Adrenal gland (tissue), 12 donors: ENCODE data around the gene CEP78. TPM values are rescaled to one million over a fixed set of nuclear protein-coding genes. Genes with fewer than 3 reads are reported as not detected.

Experiments used
- DNase-seq, 7 donors: peaks; one replicate each; pipeline ENCODE4 v3.0.0-alpha.2; 2019 to 2020
- H3K27ac ChIP-seq, 5 donors: fragments of 200-600 bp; sonication (generic) in 4 of 5; 1 replicate in 3 of 5; 2 replicates in 2 of 5; pipeline versions ENCODE4 v1.5.1 to v1.8.0; 2016 to 2020; ENCODE audit warnings: mild to moderate bottlenecking in 1 of 5
- H3K27me3 ChIP-seq: fragments of 200-600 bp; 2 replicates; pipeline ENCODE4 v1.8.0; 2021
- H3K36me3 ChIP-seq, 2 donors: fragments of 200-600 bp; replicated peaks in 1 of 2; 1 replicate in 1 of 2; 2 replicates in 1 of 2; pipeline versions ENCODE4 v1.5.1 to v1.8.0; 2018 to 2022
- H3K4me1 ChIP-seq, 2 donors: fragments of 200-600 bp; replicated peaks in 1 of 2; 1 replicate in 1 of 2; 2 replicates in 1 of 2; pipeline versions ENCODE4 v1.5.1 to v1.8.0; 2018 to 2021
- H3K4me3 ChIP-seq, 4 donors: fragments of 200-600 bp; sonication (generic) in 3 of 4; one replicate each; pipeline ENCODE4 v1.5.1; 2016 to 2018
- H3K9me3 ChIP-seq, 3 donors: fragments of 200-600 bp; sonication (generic) in 1 of 3; replicated peaks in 1 of 3; 1 replicate in 2 of 3; 2 replicates in 1 of 3; pipeline versions ENCODE4 v1.5.1 to v1.8.0; 2016 to 2021
- POLR2A ChIP-seq, 2 donors: fragments of 450-650 bp; IDR thresholded peaks; one replicate each; pipeline ENCODE4 v1.6.1; 2017; ENCODE audit warnings: antibody characterized with exemption in 2 of 2, mild to moderate bottlenecking in 2 of 2, moderate library complexity in 1 of 2
- WGBS, 4 donors: extraction: QIAGEN DNeasy Blood & Tissue Kit in 2 of 4; methylation state at CpG; one replicate each; pipeline versions ENCODE4 v1.1.5 to v1.1.7; 2013 to 2017; 5-methylcytosine and 5-hydroxymethylcytosine counted together
- intact Hi-C, 2 donors: fragments of 100-400 bp; cut with DNase I; formaldehyde crosslinking; loops; one replicate each; pipeline versions ENCODE4 v1.14.1 to v1.15.0; 2022 to 2023
- polyA plus RNA-seq, 3 donors: library from polyadenylated mRNA; stranded (reverse); fragments of 200-250 nt in 2 of 3; fragments of 350-450 nt in 1 of 3; fragmentation: Illumina TruSeq in 1 of 3; extraction: RNeasy Lipid Tissue Mini Kit (QIAGEN cat#74804) in 1 of 3; gene quantifications; one replicate each; pipeline ENCODE4 v1.2.3, GENCODE V29; 2013 to 2014
- total RNA-seq, 9 donors: library from RNA; depleted of rRNA in 4 of 9; stranded (reverse); fragments of >200 nt in 4 of 9; fragments of 120-200 nt in 1 of 9; fragmentation: NEBNext Ultra II Directional in 1 of 9; extraction: Animal tissue kit (Norgen Biotek cat#: 25700) in 1 of 9; gene quantifications; one replicate each; pipeline versions ENCODE4 v1.1.0 to v1.2.4, GENCODE V29; 2013 to 2023
- TF ChIP-seq, protein P1 (sequence below), 6 experiments: fragments of 450-650 bp in 4 of 6; fragments of 200-600 bp in 2 of 6; sonication (generic) in 1 of 6; IDR thresholded peaks; 1 replicate in 5 of 6; 2 replicates in 1 of 6; pipeline versions ENCODE4 v1.5.1 to v1.8.0; 2016 to 2021; ENCODE audit warnings: antibody characterized with exemption in 6 of 6, mild to moderate bottlenecking in 2 of 6, moderate library complexity in 1 of 6
- donor health status: healthy with polysubstance abuse.
- donor health status: Bipolar disorder and iron deficiency.
- donor health status: DM: yes; HTN: yes; CAD: no.
- donor health status: DM: no; HTN: no; CAD: no.
- donor health status: DM: no; HTN: no; CAD: no.
- donor health status: DM: yes; HTN: yes; CAD: no.

Gene CEP78
- total and polyA plus RNA-seq, 12 donors, result 5.5 to 18.5 (median 10.0) TPM

GRCh38 chr9:78300209-78300608 is 64.3 kb downstream of the CEP78 start:
- no peak for TF ChIP-seq POLR2A (IDR thresholded peaks at IDR 0.05)
- TF ChIP-seq, protein P1, sequence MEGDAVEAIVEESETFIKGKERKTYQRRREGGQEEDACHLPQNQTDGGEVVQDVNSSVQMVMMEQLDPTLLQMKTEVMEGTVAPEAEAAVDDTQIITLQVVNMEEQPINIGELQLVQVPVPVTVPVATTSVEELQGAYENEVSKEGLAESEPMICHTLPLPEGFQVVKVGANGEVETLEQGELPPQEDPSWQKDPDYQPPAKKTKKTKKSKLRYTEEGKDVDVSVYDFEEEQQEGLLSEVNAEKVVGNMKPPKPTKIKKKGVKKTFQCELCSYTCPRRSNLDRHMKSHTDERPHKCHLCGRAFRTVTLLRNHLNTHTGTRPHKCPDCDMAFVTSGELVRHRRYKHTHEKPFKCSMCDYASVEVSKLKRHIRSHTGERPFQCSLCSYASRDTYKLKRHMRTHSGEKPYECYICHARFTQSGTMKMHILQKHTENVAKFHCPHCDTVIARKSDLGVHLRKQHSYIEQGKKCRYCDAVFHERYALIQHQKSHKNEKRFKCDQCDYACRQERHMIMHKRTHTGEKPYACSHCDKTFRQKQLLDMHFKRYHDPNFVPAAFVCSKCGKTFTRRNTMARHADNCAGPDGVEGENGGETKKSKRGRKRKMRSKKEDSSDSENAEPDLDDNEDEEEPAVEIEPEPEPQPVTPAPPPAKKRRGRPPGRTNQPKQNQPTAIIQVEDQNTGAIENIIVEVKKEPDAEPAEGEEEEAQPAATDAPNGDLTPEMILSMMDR (IDR thresholded peaks at IDR 0.05), result no peak
- no peak for DNase-seq
- Histone ChIP-seq H3K36me3 (no peaks in the 10 kb centered on the region), H3K4me1 (peaks cover 26 to 36% of the 10 kb centered on the region in 2 donors), H3K4me3 (no peak overlapping the region), H3K9me3 (no peaks in the 10 kb centered on the region), H3K27me3 (no peaks in the 10 kb centered on the region), H3K27ac (no peak overlapping the region)
- intact Hi-C loops, result no loop called here
- 90 to 93% (median 92%) methylated on average over 6 of the region's 6 CpGs for WGBS, 4 donors

- Histone ChIP-seq H3K27me3 (no peaks in the 10 kb centered on the region), H3K9me3 (no peaks in the 10 kb centered on the region), H3K4me3 (no peak overlapping the region), H3K36me3 (peaks cover 0 to 8% of the 10 kb centered on the region in 2 donors), H3K27ac (peak overlapping the region in 2 of 5 donors; percentile 15 to 57), H3K4me1 (peaks cover 18 to 36% of the 10 kb centered on the region in 2 donors)
- no peak for DNase-seq
- TF ChIP-seq, protein P1 (IDR thresholded peaks at IDR 0.05), result no peak
- no peak for TF ChIP-seq POLR2A (IDR thresholded peaks at IDR 0.05)
- intact Hi-C loops, result no loop called here
- 75 to 83% (median 78%) methylated on average over 2 of the region's 2 CpGs for WGBS, 4 donors
Measured at GRCh38 chr9:78301466-78301865, 65.6 kb downstream of the CEP78 start.

- Histone ChIP-seq H3K36me3 (peaks cover 0 to 22% of the 10 kb centered on the region in 2 donors), H3K27me3 (no peaks in the 10 kb centered on the region), H3K4me3 (no peak overlapping the region), H3K4me1 (peaks cover 17 to 25% of the 10 kb centered on the region in 2 donors), H3K9me3 (no peaks in the 10 kb centered on the region), H3K27ac (peak overlapping the region in 1 of 5 donors; percentile 49)
- DNase-seq, result peak; percentile 49 to 80 (median 75)
- 60 to 69% (median 64%) methylated on average over 3 of the region's 3 CpGs for WGBS, 4 donors
- intact Hi-C loops, result no loop called here
- TF ChIP-seq, protein P1 (IDR thresholded peaks at IDR 0.05), result no peak
- no peak for TF ChIP-seq POLR2A (IDR thresholded peaks at IDR 0.05)
Measured at GRCh38 chr9:78303377-78304062, 67.6 kb downstream of the CEP78 start.

DNA sequence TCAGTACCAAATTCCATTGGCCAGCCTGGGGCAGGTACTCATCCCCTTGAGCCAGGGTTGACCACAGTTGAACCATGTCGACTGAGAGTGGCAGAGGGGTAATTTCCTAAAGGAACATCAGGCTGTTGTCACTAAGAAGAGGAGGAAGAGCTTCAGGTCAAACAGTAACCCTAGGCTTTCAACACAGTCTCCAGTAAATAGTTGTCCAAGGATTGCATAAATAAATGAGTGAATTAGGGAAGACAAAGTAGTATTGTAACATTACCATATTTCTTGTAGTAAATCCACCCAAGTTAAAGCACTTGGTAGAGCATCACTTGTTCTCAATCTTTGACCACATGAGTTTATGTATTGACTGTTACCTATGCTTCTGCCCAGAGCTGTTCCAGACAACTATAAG is 68.5 kb downstream of the CEP78 start:
- Histone ChIP-seq H3K36me3 (peaks cover 0 to 26% of the 10 kb centered on the region in 2 donors), H3K27me3 (no peaks in the 10 kb centered on the region), H3K9me3 (no peaks in the 10 kb centered on the region), H3K27ac (peak overlapping the region in 1 of 5 donors; percentile 49), H3K4me1 (peaks cover 15 to 22% of the 10 kb centered on the region in 2 donors), H3K4me3 (no peak overlapping the region)
- WGBS, 4 donors, result 71 to 93% (median 80%) methylated on average over 1 of the region's 1 CpG
- TF ChIP-seq, protein P1 (IDR thresholded peaks at IDR 0.05), result no peak
- TF ChIP-seq POLR2A (IDR thresholded peaks at IDR 0.05), result no peak
- intact Hi-C loops, result no loop called here
- DNase-seq, result no peak
